Mesenchymal stem cell (in vitro differentiated cells and primary cell): ENCODE data around the gene PSMD11.

Source experiments
- DNase-seq: peaks from one replicate; pipeline ENCODE4 v3.0.0-alpha.2; 2013
- H2AFZ ChIP-seq: one replicate; pipeline ENCODE4 v1.6.1; 2013; ENCODE audit warnings: low read depth, mild to moderate bottlenecking, control low read depth, inconsistent platforms, low read length, moderate library complexity
- H2AK5ac ChIP-seq: 2 replicates; pipeline ENCODE4 v1.6.1; 2013; ENCODE audit warnings: low read length, moderate library complexity, mild to moderate bottlenecking, inconsistent platforms; ENCODE audit not compliant: severe bottlenecking
- H2BK120ac ChIP-seq: one replicate; pipeline ENCODE4 v1.6.1; 2013; ENCODE audit warnings: low read depth, mild to moderate bottlenecking, inconsistent platforms, low read length, moderate library complexity
- H2BK12ac ChIP-seq, 2 experiments: one replicate each; pipeline ENCODE4 v1.6.1; 2013; ENCODE audit warnings: inconsistent platforms in 2 of 2, low read length in 2 of 2, mild to moderate bottlenecking in 2 of 2, moderate library complexity in 2 of 2, control low read depth in 1 of 2
- H2BK15ac ChIP-seq: one replicate; pipeline ENCODE4 v1.6.1; 2013; ENCODE audit warnings: mild to moderate bottlenecking, low read depth, inconsistent platforms; ENCODE audit not compliant: poor library complexity, severe bottlenecking
- H2BK5ac ChIP-seq: 2 replicates; pipeline ENCODE4 v1.6.1; 2013; ENCODE audit warnings: low read depth, mild to moderate bottlenecking, low read length, control low read depth, inconsistent platforms; ENCODE audit not compliant: poor library complexity, severe bottlenecking
- H3K14ac ChIP-seq, 2 experiments: one replicate each; pipeline ENCODE4 v1.6.1; 2013; ENCODE audit warnings: inconsistent platforms in 2 of 2, low read length in 2 of 2, control low read depth in 1 of 2, mild to moderate bottlenecking in 1 of 2, moderate library complexity in 1 of 2
- H3K18ac ChIP-seq, 2 experiments: one replicate each; pipeline ENCODE4 v1.6.1; 2013; ENCODE audit warnings: inconsistent platforms in 2 of 2, low read length in 2 of 2, control low read depth in 1 of 2, low read depth in 1 of 2, mild to moderate bottlenecking in 1 of 2
- H3K23ac ChIP-seq, 2 experiments: one replicate each; pipeline ENCODE4 v1.6.1; 2013; ENCODE audit warnings: inconsistent platforms in 2 of 2, low read length in 2 of 2, mild to moderate bottlenecking in 2 of 2, moderate library complexity in 2 of 2, control low read depth in 1 of 2
- H3K27ac ChIP-seq: 2 replicates; pipeline ENCODE4 v1.5.1; 2013; ENCODE audit warnings: mild to moderate bottlenecking, moderate library complexity, low read length, control low read depth, inconsistent platforms; ENCODE audit not compliant: poor library complexity, severe bottlenecking
- H3K27me3 ChIP-seq, 2 experiments: 2 replicates each; pipeline versions ENCODE4 v1.6.1 to v1.7.0; 2013; ENCODE audit warnings: low read length in 2 of 2, mild to moderate bottlenecking in 2 of 2, moderate library complexity in 2 of 2, control low read depth in 1 of 2, inconsistent platforms in 1 of 2; ENCODE audit not compliant: control insufficient read depth in 1 of 2, insufficient read depth in 1 of 2
- H3K36me3 ChIP-seq, 2 experiments: 2 replicates each; pipeline versions ENCODE4 v1.6.1 to v1.7.0; 2013; ENCODE audit warnings: low read length in 2 of 2, control low read depth in 1 of 2, inconsistent platforms in 1 of 2, low read depth in 1 of 2, mild to moderate bottlenecking in 1 of 2; ENCODE audit not compliant: insufficient read depth in 2 of 2, control insufficient read depth in 1 of 2
- H3K4ac ChIP-seq, 2 experiments: one replicate each; pipeline ENCODE4 v1.6.1; 2013; ENCODE audit warnings: inconsistent platforms in 2 of 2, low read length in 2 of 2, mild to moderate bottlenecking in 2 of 2, moderate library complexity in 2 of 2, control low read depth in 1 of 2, low read depth in 1 of 2
- H3K4me1 ChIP-seq: 2 replicates; pipeline ENCODE4 v1.6.1; 2013; ENCODE audit warnings: low read depth, low read length, control low read depth; ENCODE audit not compliant: control insufficient read depth, insufficient read depth
- H3K4me2 ChIP-seq: 2 replicates; pipeline ENCODE4 v1.6.1; 2013; ENCODE audit warnings: low read length, mild to moderate bottlenecking, inconsistent platforms; ENCODE audit not compliant: poor library complexity, severe bottlenecking
- H3K4me3 ChIP-seq, 2 experiments: 2 replicates each; pipeline versions ENCODE4 v1.5.1 to v1.7.0; 2013; ENCODE audit warnings: low read length in 2 of 2, mild to moderate bottlenecking in 2 of 2, control low read depth in 1 of 2, low read depth in 1 of 2; ENCODE audit not compliant: insufficient read depth in 1 of 2
- H3K79me1 ChIP-seq: replicated peaks from 2 replicates; pipeline ENCODE4 v1.6.1; 2013; ENCODE audit warnings: mild to moderate bottlenecking, control low read depth, low read length, inconsistent platforms; ENCODE audit not compliant: poor library complexity, severe bottlenecking
- H3K9ac ChIP-seq: 2 replicates; pipeline ENCODE4 v1.7.0; 2013; ENCODE audit warnings: mild to moderate bottlenecking, low read length, moderate library complexity
- H3K9me3 ChIP-seq: 2 replicates; pipeline ENCODE4 v1.7.0; 2013; ENCODE audit warnings: mild to moderate bottlenecking, low read length; ENCODE audit not compliant: control insufficient read depth
- H4K8ac ChIP-seq: one replicate; pipeline ENCODE4 v1.6.1; 2013; ENCODE audit warnings: inconsistent platforms, mild to moderate bottlenecking, low read length, moderate library complexity
- H4K91ac ChIP-seq: one replicate; pipeline ENCODE4 v1.6.1; 2013; ENCODE audit warnings: mild to moderate bottlenecking, low read length, inconsistent platforms
- WGBS: methylation state at CpG from one replicate; pipeline ENCODE4 v1.1.7; 2013; ENCODE audit warnings: mixed read lengths; 5-methylcytosine and 5-hydroxymethylcytosine counted together

PSMD11 gene

GRCh38 chr17:32452281-32452680 is 8.0 kb downstream of the PSMD11 start:
- Histone ChIP-seq H2BK5ac (no peak overlapping the region), H3K27me3 (no peaks in the 10 kb centered on the region), H2BK12ac (no peak overlapping the region), H2BK15ac (no peak overlapping the region), H3K14ac (no peak overlapping the region), H2BK120ac (no peak overlapping the region), H3K36me3 (peaks cover 26 to 91% of the 10 kb centered on the region in 2 experiments), H2AK5ac (no peak overlapping the region), H3K9ac (no peak overlapping the region), H3K23ac (no peak overlapping the region), H3K27ac (no peak overlapping the region), H3K9me3 (no peaks in the 10 kb centered on the region), H3K18ac (no peak overlapping the region), H3K79me1 (peaks cover 14% of the 10 kb centered on the region), H3K4ac (no peak overlapping the region), H4K91ac (no peak overlapping the region), H4K8ac (no peak overlapping the region), H3K4me2 (no peak overlapping the region), H3K4me1 (no peaks in the 10 kb centered on the region), H2AFZ (no peak overlapping the region), H3K4me3 (no peak overlapping the region)
- no peak for DNase-seq
- no CpG with 5 or more reads among the region's 1 CpG for WGBS

DNA sequence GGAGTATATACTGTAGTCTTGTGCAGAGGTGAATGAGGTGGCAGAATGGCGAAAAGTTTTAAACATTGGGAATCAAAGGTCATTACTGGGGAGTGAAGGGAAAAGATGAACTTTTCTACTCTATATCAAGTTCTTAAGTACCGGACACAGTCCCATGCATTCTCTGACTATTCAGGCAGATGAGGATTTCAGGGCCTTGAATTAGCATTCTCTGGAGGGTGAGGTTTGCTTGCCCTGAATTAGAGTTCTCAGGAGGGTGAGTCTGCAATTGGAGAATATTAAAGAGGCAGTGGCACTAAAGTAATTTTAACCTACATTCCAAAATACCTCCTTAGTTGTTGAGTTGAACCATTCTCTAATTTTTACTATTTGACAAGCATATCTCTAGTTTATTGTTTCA is 9.1 kb downstream of the PSMD11 start:
- H2AFZ ChIP-seq, result no peak overlapping the region
- H4K91ac ChIP-seq, result no peak overlapping the region
- no peaks in the 10 kb centered on the region for H3K27me3 ChIP-seq
- DNase-seq, result no peak
- no peak overlapping the region for H2BK12ac ChIP-seq
- no CpG with 5 or more reads among the region's 2 CpGs for WGBS
- no peaks in the 10 kb centered on the region for H3K9me3 ChIP-seq
- no peak overlapping the region for H3K27ac ChIP-seq
- H3K18ac ChIP-seq, result no peak overlapping the region
- H3K4me1 ChIP-seq, result no peaks in the 10 kb centered on the region
- no peak overlapping the region for H3K4me3 ChIP-seq
- H3K9ac ChIP-seq, result no peak overlapping the region
- peaks cover 19% of the 10 kb centered on the region for H3K79me1 ChIP-seq
- no peak overlapping the region for H3K23ac ChIP-seq
- no peak overlapping the region for H2BK5ac ChIP-seq
- H4K8ac ChIP-seq, result no peak overlapping the region
- no peak overlapping the region for H3K4ac ChIP-seq
- H3K4me2 ChIP-seq, result no peak overlapping the region
- H3K36me3 ChIP-seq, result peaks cover 27 to 89% of the 10 kb centered on the region in 2 experiments
- no peak overlapping the region for H2BK120ac ChIP-seq
- no peak overlapping the region for H2BK15ac ChIP-seq
- H3K14ac ChIP-seq, result no peak overlapping the region
- H2AK5ac ChIP-seq, result no peak overlapping the region

DNA sequence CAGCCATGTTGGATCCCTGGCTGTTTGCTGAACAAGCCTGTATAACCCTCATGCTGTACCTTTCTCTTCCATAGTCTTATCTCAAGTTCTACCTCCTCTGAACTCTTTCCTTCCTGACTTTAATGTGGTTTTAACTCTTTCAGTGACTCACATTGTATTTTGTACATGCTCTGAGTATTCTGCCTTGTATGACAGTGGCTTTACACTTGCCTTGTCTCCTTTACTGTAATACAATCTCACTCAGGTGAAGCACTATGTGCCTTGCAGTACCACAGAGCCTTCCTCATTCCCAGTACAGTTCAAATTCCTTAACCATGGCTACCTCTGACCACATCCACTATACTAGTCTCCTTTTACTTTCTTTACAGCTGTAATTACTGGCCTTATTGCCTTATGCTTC is 14.1 kb downstream of the PSMD11 start:
- no peak overlapping the region for H3K4ac ChIP-seq
- peaks cover 36 to 78% of the 10 kb centered on the region in 2 experiments for H3K36me3 ChIP-seq
- no peak overlapping the region for H2BK5ac ChIP-seq
- H3K4me2 ChIP-seq, result no peak overlapping the region
- H3K23ac ChIP-seq, result no peak overlapping the region
- no peak overlapping the region for H2BK15ac ChIP-seq
- H4K91ac ChIP-seq, result no peak overlapping the region
- no peak overlapping the region for H3K9ac ChIP-seq
- no peak for DNase-seq
- H3K79me1 ChIP-seq, result peaks cover 19% of the 10 kb centered on the region
- H3K4me3 ChIP-seq, result no peak overlapping the region
- H3K18ac ChIP-seq, result no peak overlapping the region
- H3K14ac ChIP-seq, result no peak overlapping the region
- no peaks in the 10 kb centered on the region for H3K9me3 ChIP-seq
- H3K27ac ChIP-seq, result no peak overlapping the region
- no peaks in the 10 kb centered on the region for H3K4me1 ChIP-seq
- H2BK12ac ChIP-seq, result no peak overlapping the region
- H3K27me3 ChIP-seq, result no peaks in the 10 kb centered on the region
- no peak overlapping the region for H2BK120ac ChIP-seq
- H4K8ac ChIP-seq, result no peak overlapping the region
- H2AFZ ChIP-seq, result no peak overlapping the region
- no peak overlapping the region for H2AK5ac ChIP-seq

GRCh38 chr17:32460054-32460453 is 15.7 kb downstream of the PSMD11 start:
- Histone ChIP-seq H2BK120ac (no peak overlapping the region), H3K27me3 (no peaks in the 10 kb centered on the region), H4K8ac (no peak overlapping the region), H3K4me2 (no peak overlapping the region), H2BK12ac (no peak overlapping the region), H3K4me3 (no peak overlapping the region), H3K27ac (no peak overlapping the region), H3K4me1 (no peaks in the 10 kb centered on the region), H3K9me3 (no peaks in the 10 kb centered on the region), H2AK5ac (no peak overlapping the region), H2BK5ac (no peak overlapping the region), H3K9ac (no peak overlapping the region), H3K23ac (no peak overlapping the region), H2BK15ac (no peak overlapping the region), H3K36me3 (peaks cover 37 to 78% of the 10 kb centered on the region in 2 experiments), H3K18ac (no peak overlapping the region), H4K91ac (no peak overlapping the region), H2AFZ (no peak overlapping the region), H3K79me1 (peaks cover 15% of the 10 kb centered on the region), H3K14ac (no peak overlapping the region), H3K4ac (no peak overlapping the region)
- no peak for DNase-seq
- 95% methylated on average over 4 of the region's 4 CpGs for WGBS
